GM18951 (cell line): ENCODE measurements around the gene AUTS2.

ENCODE experiments used
- POLR2A ChIP-seq: IDR thresholded peaks from 4 replicates; pipeline ENCODE4 v1.6.1; 2011; ENCODE audit warnings: mild to moderate bottlenecking; ENCODE audit not compliant: insufficient read length, insufficient read depth; ENCODE audit errors: extremely low read depth
- in situ Hi-C: fragments of 300-500 bp; cut with MboI; formaldehyde crosslinking; loops from one replicate; pipeline ENCODE4 v1.12.0; 2022; ENCODE audit warnings: low sequenced_read_pairs, mixed read lengths, inconsistent platforms; ENCODE audit not compliant: unreplicated experiment

Gene AUTS2

DNA sequence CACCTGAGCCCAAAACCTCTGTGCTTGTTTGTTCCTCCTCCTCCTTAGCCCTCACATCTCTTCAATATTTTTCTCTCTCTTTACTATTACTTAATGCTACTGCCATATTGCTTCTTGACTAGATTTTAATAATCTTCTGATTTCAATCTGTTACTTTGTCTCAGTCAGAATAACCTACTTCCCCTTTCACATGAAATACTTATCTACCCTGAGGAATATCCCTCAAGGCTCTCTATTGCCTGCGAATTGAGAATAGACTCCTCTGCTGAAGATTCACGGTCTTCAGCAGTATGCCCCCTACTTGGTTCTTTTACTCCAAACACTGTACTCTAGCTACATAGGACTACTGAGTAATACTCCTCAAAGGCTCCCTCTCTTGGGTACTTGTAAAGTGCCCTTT is 430.3 kb downstream of the AUTS2 start:
- no peak for TF ChIP-seq POLR2A
- in situ Hi-C loops: no loop called here

DNA sequence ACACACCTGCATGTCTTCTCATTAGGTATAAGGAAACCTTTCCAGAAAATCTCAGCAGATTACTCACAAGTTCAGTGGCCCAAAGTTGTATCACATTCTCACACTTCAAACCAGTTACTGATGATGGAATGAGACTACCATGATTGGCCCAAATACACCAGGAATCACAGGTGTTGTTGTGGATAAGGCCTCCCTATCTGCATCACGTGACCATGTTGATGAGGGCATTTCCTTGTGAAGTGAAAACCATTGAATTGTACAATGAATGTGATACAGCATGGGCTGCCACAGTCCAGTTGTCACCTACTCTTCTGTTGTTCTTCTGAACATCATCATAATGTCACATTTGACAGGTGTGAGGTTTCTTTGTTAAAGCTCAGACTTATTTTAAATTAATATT is 431.7 kb downstream of the AUTS2 start:
- TF ChIP-seq POLR2A: no peak
- in situ Hi-C loops: no loop called here

DNA sequence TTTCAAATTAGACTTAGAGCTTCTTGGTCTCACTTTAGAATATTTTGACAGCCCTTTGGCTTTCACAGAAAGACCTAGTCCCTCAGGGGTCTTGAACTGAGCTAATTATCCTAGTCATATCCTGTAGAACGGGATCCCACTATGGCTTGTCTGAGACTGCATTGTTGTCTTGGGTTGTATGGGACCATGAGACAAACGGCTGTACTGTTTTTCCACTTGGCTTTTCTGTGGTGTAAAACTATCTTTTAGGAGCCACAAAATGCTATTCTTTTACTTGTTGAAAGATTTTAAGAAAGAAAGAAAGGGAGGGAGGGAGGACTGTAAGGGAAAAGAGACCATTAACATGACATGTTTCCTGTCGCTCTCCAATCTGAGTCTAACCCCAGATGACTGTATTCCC is 432.5 kb downstream of the AUTS2 start:
- in situ Hi-C loops: no loop called here
- TF ChIP-seq POLR2A: no peak

DNA sequence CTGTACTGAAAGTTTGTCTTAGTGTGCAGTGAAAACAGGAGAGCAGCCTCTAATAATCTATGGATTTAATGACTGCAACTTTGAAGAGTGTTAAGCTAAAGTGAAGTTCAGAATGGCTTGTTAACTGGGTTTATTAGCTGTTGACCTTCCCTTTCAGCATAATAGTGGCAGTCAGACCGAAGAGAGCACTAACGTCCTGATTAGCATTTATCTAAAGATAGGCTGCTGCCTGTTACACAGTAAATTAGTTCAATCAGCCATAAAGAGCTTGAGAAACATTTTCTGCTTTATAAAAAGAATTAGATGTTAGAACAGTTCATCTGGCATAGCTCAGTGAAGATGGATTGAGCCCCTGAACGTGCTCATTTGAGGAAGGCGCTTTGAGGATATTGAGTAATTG is 433.0 kb downstream of the AUTS2 start:
- no peak for TF ChIP-seq POLR2A
- in situ Hi-C loops: no loop called here

DNA sequence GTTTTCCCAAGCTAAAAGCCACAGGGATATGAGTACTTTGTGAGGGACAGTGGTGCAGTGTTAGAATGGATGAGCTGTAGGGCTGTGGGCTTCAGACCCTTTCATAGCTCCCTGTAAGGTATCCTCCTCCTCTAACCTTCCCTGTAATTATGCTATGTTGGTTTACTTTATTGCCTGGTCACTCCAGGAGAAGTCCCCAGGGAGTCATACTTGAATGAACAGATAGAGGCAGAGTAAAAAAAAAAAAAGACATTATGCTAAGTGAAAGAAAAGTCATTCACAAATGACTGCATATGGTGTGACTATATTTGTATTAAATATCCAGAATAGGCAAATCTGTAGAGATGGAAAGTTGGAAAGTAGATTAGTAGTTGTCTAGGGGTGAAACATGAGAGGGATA is 434.4 kb downstream of the AUTS2 start:
- TF ChIP-seq POLR2A: no peak
- in situ Hi-C loops: no loop called here

DNA sequence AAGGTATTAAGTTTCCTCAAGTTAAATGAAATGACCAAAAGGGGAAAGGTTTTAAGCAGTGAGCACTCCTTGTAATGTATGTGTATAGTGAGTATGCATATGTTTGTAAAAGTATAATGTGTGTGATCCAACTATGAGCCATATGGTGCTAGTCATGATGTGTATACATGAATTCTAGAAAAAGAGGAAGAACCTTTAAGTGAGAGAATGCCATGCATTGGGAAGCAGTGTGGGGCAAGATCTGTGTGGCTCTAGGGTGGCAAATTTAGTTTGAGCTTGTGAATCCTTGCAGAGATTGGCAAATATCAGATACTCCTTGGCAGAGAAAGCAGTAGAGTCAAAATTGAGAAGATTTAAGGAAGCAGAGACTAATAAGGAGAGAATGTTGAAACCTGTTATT is 435.0 kb downstream of the AUTS2 start:
- in situ Hi-C loops: no loop called here
- no peak for TF ChIP-seq POLR2A

DNA sequence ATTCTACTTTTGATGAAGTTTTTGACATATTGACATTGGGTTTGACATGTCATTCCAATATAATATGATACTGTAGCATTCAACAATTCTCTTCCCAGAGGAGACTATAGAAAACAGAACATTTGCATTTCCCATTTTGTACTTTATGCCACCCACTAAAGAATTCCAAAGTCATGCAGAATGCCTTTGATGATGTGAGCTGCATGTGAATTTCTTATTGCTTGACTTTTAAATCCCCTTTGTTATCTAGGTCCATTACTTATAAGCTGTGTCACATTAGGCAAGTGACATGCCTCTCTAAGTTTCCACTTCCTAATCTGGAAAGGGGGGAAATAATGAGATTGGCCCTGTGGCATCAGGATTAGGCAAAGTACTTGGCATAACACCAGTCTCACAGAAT is 436.7 kb downstream of the AUTS2 start:
- in situ Hi-C loops: no loop called here
- no peak for TF ChIP-seq POLR2A

DNA sequence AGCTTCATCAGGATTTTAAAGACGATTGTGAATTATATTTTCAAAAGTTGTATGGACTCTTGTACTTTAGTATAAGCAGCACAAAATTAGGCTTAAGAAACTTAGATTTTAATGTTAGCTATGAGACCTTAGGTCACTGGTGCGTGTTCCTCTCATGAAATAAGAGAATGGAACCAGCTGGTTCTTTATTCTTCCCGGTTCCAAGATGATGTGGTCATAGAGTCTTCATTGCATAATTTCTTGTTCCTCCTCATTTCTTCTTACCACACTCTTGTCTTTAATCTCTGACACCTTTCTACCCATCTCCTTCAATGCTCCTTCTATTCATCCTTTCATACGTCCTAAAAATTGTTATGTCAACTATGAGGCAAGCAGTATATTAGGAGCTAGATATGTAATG is 437.2 kb downstream of the AUTS2 start:
- in situ Hi-C loops: no loop called here
- TF ChIP-seq POLR2A: no peak

DNA sequence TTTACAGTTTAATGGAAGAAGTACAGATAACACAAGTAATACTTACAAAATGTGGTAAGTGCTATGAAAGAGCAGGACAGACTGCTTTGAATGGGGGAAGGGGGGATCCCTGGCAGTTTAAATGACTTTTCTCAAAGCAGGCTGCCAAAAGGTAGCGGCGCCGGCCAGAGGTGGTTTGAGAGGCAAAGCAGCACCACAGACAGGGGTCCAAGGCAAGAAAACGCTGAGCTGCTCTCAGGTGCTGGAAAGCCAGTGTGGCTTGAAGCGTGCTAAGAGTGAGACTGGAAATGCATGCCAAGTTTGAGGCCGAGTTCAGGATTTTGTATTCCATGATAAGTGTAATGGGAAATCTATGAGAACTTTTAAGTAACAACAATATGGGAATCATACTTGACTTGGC is 437.7 kb downstream of the AUTS2 start:
- in situ Hi-C loops: no loop called here

DNA sequence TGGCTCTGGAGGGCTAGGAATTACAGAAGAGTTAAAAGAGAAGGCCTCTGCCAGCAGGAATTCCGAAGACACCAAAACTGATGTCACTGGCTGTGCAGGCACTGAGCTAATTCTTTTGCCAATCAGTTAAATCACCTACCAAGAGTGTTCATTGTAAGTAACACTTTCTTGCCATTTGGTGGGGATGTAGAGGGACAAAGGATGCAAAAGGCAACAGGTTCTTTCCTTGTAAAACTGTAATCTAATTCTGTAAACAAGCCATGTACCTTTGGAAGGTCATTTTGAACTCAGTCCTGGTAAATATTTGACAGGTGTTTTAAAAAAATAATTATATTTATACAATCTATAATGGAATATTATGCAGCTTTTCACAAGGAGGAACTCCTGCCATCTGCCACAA is 438.4 kb downstream of the AUTS2 start:
- in situ Hi-C loops: no loop called here
- TF ChIP-seq POLR2A: no peak

More for the DNA sequence above, 437.7 kb downstream of the AUTS2 start:
- TF ChIP-seq POLR2A: no peak

DNA sequence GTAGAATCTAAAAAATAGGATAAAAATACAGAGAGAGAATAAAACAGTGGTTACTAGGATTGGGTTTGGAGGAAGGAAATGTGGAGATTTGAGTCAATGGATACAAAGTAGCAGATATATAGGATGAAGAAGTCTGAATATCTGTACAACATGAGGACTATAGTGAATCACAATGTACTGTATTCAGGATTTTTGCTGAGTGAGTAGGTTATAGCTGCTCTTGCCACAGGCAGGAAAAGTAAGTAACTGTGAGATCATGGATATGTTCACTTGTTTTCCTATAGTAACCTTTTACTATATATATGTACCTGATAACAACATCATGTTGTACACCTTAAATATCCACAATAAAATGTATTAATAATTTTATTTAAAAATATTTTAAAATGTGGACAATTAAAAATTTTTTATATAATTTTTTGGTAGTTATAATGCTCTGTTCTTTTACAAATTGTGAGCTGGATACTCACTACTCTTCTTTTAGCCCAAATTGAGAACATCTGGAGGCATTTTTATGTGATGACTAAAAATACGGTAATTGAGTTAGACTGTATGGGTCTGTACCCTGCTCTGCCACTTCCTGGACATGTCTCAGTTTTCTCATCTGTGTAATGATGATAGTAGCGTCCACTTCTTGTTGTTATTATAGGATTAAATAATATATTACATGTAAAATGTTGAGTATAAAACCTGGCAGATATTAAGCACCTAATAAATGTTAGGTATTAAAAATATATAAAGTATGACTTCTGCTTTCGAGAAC is 439.1 kb downstream of the AUTS2 start:
- in situ Hi-C loops: no loop called here

DNA sequence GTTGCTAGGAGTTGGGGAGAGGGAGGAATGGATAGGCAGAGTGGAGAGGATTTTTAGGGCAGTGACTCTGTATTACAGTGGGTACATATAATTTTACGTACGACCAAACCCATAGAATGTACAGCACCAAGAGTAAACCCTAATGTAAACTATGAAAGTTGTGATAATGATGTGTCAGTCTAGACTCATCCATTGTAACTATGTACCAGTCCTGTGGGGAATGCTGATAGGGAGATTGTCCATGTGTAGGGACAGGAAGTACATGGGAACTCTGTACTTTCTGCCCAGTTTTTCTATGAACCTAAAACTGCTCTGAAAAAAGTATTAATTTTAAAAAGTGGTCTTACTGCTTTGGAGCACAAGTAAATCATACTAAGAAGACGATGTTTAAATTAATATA is 441.8 kb downstream of the AUTS2 start:
- in situ Hi-C loops: no loop called here
- no peak for TF ChIP-seq POLR2A

More for the DNA sequence above, 439.1 kb downstream of the AUTS2 start:
- TF ChIP-seq POLR2A: no peak

DNA sequence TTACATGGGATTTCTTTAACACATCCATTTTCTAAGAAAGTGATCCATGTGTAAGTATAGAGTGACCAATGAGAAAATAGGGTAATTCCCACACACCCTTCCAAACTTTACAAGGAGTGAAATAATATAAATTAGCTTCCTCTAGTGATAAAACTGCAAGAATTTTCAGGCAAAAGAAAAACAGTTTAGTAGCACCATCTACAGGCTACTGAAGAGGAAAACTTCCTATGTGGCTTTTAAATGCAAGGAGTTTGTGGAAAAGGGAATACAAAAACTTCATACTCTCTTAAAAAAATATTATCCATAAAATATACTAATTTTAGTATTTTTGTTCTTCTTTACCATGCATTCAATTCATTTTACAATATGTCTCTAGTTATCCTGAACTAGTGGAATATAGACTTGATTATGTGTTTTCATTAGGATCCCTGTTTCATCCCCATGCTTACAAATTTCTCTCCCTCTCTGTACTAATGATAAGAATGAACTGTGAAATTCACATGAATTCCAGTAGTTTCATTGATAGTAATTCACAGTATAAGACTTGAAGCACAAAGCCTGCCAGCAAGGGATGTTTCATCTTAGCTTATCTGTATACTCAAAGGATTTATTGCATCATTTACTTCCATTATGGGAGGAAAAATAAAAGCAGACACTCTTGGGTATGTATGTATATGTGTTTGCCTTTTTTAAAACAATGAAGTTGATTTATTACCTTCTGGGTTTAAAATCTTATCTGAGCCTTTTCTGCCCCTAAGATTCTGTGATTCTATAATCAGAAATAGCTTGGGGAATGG is 442.9 kb downstream of the AUTS2 start:
- in situ Hi-C loops: no loop called here
- TF ChIP-seq POLR2A: no peak

DNA sequence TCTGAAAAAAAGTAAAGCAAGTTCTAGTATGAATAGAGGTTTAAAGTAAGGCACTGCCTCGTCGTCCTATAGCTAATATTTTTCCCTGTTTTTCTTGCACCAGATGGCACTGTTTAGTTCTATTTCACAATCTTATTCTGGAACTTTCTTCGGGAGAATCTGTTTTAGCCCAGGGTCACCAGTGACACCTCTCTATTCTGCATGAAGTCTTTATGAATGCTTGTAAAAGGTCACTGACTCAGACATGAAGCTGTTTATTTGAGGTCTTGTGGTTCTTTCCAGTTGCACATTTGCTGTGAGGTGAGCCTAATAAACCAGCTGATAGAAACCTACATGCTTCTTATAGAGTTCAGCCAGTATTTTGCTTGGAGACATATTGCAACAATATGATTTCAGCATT is 444.3 kb downstream of the AUTS2 start:
- TF ChIP-seq POLR2A: no peak
- in situ Hi-C loops: no loop called here

DNA sequence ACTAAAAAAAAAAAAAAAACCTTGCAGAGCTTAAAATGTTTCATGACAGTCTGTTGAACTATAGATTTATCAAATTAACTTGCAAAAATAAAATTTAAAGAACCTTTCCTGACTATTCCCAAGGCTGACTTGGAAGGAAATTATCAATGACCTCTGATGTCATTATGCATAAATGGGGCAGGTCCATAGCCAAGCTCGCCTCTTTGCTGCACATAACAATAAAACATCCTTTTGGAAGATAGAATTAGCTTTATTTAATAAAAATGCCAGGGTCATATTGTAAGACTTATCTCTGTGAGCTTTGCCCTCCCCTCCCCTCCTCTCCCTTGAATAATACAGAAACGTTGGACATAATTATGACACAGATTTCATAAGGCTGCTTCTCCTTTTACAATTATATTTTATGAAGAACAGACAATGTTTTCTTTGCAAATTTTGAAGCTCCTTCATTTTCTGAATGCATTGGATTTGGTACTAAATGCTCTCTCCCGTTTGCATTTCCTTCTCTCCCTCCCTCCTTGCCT is 444.8 kb downstream of the AUTS2 start:
- TF ChIP-seq POLR2A: no peak
- in situ Hi-C loops: no loop called here
